CD4-positive, alpha-beta T cell treated with Interleukin-15 for 4 hours (primary cell): ENCODE data around the gene C6orf118.

ENCODE experiments used
- DNase-seq: peaks from one replicate; pipeline ENCODE4 v3.0.0-alpha.2; 2020; ENCODE audit warnings: low spot score

C6orf118 gene

DNA sequence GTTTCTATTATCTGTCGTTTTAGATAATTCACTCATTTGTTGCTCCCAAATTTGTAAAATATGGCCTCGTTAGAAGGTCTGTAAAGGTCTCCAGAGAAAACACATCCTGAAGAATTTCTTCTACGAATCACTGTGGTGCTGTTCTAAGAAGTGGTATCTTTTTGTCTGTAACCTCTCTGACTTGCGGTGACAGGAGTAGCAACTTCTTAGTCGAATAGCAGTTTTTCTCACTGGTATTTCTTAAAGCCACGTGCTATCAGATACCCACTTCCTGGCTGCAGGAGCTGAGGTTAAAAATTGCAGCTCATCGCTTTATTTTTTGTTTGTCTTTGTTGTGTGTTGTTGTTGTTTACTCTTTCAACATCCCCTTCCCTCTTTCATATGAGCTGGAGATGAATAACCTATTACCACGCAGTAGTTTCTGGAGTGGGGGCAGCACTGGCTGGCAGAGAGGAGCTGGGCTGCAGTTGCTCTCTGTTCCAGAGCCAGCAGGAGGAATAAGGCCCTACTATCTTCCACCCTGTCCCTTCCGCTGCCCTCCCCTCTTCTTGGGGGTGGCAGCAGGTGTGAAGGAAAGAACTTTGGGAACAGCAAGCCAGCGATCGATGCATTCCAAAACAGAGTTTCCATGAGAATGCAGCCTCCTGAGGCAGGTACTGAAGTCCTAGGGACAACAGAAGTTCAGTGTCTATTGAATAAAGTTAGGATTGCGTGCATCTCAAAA lies 64.7 kb downstream of the C6orf118 start:
- no peak for DNase-seq

- no peak for DNase-seq
These were observed 65.6 kb downstream of the C6orf118 start for GRCh38 chr6:165243801-165244200.

- no peak for DNase-seq
These were observed 73.1 kb downstream of the C6orf118 start for GRCh38 chr6:165236326-165236725.

- DNase-seq, result no peak
These were observed 76.5 kb downstream of the C6orf118 start for GRCh38 chr6:165232731-165233488.

DNA sequence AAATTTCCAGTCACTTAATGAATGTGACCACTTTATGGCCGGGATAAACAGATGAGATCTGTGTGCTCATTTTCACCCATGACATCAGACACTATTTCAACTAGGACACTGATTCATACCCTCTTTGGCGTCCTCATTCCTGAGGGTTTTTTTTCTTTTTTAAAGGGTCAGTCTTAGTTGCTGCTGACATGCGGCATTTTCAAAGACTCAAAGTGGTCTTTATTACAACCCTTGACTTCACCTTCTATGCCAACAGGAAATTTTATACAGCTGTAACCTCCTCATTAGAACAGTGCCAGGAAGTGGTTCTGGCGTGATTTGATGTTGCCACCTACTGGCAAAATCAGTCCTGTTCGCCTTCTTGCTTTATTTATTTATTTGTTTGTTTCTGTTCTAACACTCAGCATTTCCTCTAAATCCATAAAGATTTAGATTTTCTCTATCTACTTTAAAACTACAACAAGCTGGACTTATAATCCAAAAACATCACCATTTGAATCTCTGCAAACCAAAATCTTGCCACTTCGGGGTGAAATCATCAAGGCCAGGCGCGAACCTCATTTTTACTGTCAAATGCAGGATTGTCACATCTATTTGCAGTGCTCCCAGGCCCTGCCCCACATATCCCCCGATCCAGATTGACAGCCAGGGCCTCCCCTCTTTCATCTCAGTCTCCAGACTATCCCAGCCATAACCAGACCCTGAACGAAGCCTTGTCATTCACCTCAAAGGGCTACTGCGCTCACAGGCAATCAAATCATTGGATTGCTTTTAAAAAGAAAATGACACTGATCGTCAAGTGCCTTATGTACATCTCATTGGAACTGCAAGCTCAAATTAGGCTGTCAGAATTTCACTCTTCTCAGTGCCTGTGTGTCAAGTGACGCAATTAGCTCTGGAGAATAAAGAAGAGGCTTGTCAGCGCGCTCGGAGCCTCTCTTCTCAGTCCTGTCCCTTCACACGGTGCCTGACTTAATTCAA lies 77.5 kb downstream of the C6orf118 start:
- no peak for DNase-seq

DNA sequence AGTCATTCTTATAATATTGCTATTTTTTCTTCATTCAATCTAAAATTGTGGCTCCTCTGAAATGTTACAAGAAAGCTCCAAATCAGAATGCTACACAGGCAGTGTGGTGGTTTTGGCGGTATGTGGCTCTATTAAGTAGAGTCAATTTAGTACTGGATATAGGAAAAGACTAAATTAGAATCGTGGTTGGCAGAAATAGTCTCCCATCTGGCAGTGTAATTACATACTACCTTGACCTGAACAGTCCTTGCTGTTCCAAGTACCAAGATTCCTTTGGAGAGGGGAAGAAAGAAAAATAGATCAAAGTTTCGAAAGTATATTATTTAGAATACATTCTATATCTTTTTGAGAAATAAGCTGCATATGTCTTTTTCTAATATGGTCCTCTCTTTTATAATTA lies 78.2 kb downstream of the C6orf118 start:
- DNase-seq, result no peak
